Activated T-helper 1 cell treated with anti-CD3 and anti-CD28 coated beads, Interleukin-12 subunit alpha, Interleukin-12 subunit beta, Interleukin-2, Interleukin-4 antibody, amounts not matched to agents 30 ng/mL and 10 ng/mL and 1 ng/mL, durations not matched to agents 14 hours and 24 hours and 36 hours (primary cell): Measurements from ENCODE around the gene TCEANC2. TPM values are rescaled to one million over a fixed set of nuclear protein-coding genes. Genes with fewer than 3 reads are reported as not detected.

Experiments
- DNase-seq: peaks from one replicate; pipeline ENCODE4 v3.0.0; 2021; ENCODE audit warnings: low spot score
- H3K27ac Mint-ChIP-seq: one replicate; pipeline ENCODE4 v1.8.0; 2021; ENCODE audit warnings: mild to moderate bottlenecking, mixed read lengths
- H3K27me3 Mint-ChIP-seq: one replicate; pipeline ENCODE4 v1.8.0; 2022; ENCODE audit warnings: mild to moderate bottlenecking, moderate library complexity, mixed read lengths; ENCODE audit not compliant: insufficient read depth
- H3K36me3 Mint-ChIP-seq: one replicate; pipeline ENCODE4 v1.8.0; 2021; ENCODE audit warnings: low read depth, mixed read lengths
- H3K4me1 Mint-ChIP-seq: one replicate; pipeline ENCODE4 v1.8.0; 2021; ENCODE audit warnings: low read depth, mixed read lengths
- H3K4me3 Mint-ChIP-seq: one replicate; pipeline ENCODE4 v1.8.0; 2021; ENCODE audit warnings: mild to moderate bottlenecking, moderate library complexity, mixed read lengths
- H3K9me3 Mint-ChIP-seq: one replicate; pipeline ENCODE4 v1.8.0; 2021; ENCODE audit warnings: mixed read lengths
- intact Hi-C: fragments of 100-400 bp; cut with micrococcal nuclease; formaldehyde crosslinking; loops from one replicate; pipeline ENCODE4 v1.15.1; 2024
- total RNA-seq: library from RNA; stranded (reverse); gene quantifications from 2 replicates; pipeline ENCODE4 v1.2.3, GENCODE V29; 2022

TCEANC2 gene
- total RNA-seq, 1 donor from 2014 or later, result 12.0 TPM

- no peak overlapping the region for H3K27ac Mint-ChIP-seq
- H3K9me3 Mint-ChIP-seq, result no peaks in the 10 kb centered on the region
- no peaks in the 10 kb centered on the region for H3K36me3 Mint-ChIP-seq
- H3K27me3 Mint-ChIP-seq, result peaks cover 16% of the 10 kb centered on the region
- DNase-seq, result no peak
- H3K4me3 Mint-ChIP-seq, result no peak overlapping the region
- intact Hi-C loops, result no loop called here
- no peaks in the 10 kb centered on the region for H3K4me1 Mint-ChIP-seq
These were observed 72.1 kb downstream of the TCEANC2 start for GRCh38 chr1:54125386-54126070.

GRCh38 chr1:54126271-54126815 lies 72.9 kb downstream of the TCEANC2 start:
- H3K4me3 Mint-ChIP-seq, result no peak overlapping the region
- DNase-seq, result no peak
- H3K4me1 Mint-ChIP-seq, result no peaks in the 10 kb centered on the region
- intact Hi-C loops, result no loop called here
- H3K27me3 Mint-ChIP-seq, result peaks cover 19% of the 10 kb centered on the region
- no peaks in the 10 kb centered on the region for H3K36me3 Mint-ChIP-seq
- no peak overlapping the region for H3K27ac Mint-ChIP-seq
- no peaks in the 10 kb centered on the region for H3K9me3 Mint-ChIP-seq

GRCh38 chr1:54127594-54128300 lies 74.3 kb downstream of the TCEANC2 start:
- H3K4me3 Mint-ChIP-seq, result no peak overlapping the region
- intact Hi-C loops, result no loop called here
- no peaks in the 10 kb centered on the region for H3K36me3 Mint-ChIP-seq
- H3K4me1 Mint-ChIP-seq, result no peaks in the 10 kb centered on the region
- DNase-seq, result no peak
- no peaks in the 10 kb centered on the region for H3K9me3 Mint-ChIP-seq
- no peak overlapping the region for H3K27ac Mint-ChIP-seq
- peaks cover 14% of the 10 kb centered on the region for H3K27me3 Mint-ChIP-seq

- Mint-ChIP-seq H3K27ac (no peak overlapping the region), H3K36me3 (no peaks in the 10 kb centered on the region), H3K27me3 (peaks cover 13% of the 10 kb centered on the region), H3K4me3 (no peak overlapping the region), H3K9me3 (no peaks in the 10 kb centered on the region), H3K4me1 (no peaks in the 10 kb centered on the region)
- intact Hi-C loops, result no loop called here
- no peak for DNase-seq
These were observed 76.5 kb downstream of the TCEANC2 start for GRCh38 chr1:54129858-54130257.

GRCh38 chr1:54131419-54131818 lies 78.0 kb downstream of the TCEANC2 start:
- H3K4me3 Mint-ChIP-seq, result no peak overlapping the region
- intact Hi-C loops, result no loop called here

GRCh38 chr1:54132495-54132894 lies 79.1 kb downstream of the TCEANC2 start:
- no peaks in the 10 kb centered on the region for H3K4me1 Mint-ChIP-seq
- H3K27me3 Mint-ChIP-seq, result peaks cover 13% of the 10 kb centered on the region
- H3K27ac Mint-ChIP-seq, result no peak overlapping the region
- H3K4me3 Mint-ChIP-seq, result no peak overlapping the region
- no peaks in the 10 kb centered on the region for H3K9me3 Mint-ChIP-seq
- intact Hi-C loops, result no loop called here
- no peak for DNase-seq
- H3K36me3 Mint-ChIP-seq, result no peaks in the 10 kb centered on the region

More at GRCh38 chr1:54131419-54131818, 78.0 kb downstream of the TCEANC2 start:
- no peaks in the 10 kb centered on the region for H3K4me1 Mint-ChIP-seq
- no peak overlapping the region for H3K27ac Mint-ChIP-seq
- H3K36me3 Mint-ChIP-seq, result no peaks in the 10 kb centered on the region
- DNase-seq, result no peak
- H3K9me3 Mint-ChIP-seq, result no peaks in the 10 kb centered on the region
- peaks cover 13% of the 10 kb centered on the region for H3K27me3 Mint-ChIP-seq

GRCh38 chr1:54134295-54134694 lies 80.9 kb downstream of the TCEANC2 start:
- Mint-ChIP-seq H3K4me3 (no peak overlapping the region), H3K27me3 (peaks cover 10% of the 10 kb centered on the region), H3K4me1 (no peaks in the 10 kb centered on the region), H3K27ac (no peak overlapping the region), H3K9me3 (no peaks in the 10 kb centered on the region), H3K36me3 (no peaks in the 10 kb centered on the region)
- intact Hi-C loops, result no loop called here
- no peak for DNase-seq

GRCh38 chr1:54135436-54136120 lies 82.2 kb downstream of the TCEANC2 start:
- Mint-ChIP-seq H3K9me3 (no peaks in the 10 kb centered on the region), H3K27ac (no peak overlapping the region), H3K4me3 (no peak overlapping the region), H3K36me3 (no peaks in the 10 kb centered on the region), H3K27me3 (peaks cover 8% of the 10 kb centered on the region), H3K4me1 (no peaks in the 10 kb centered on the region)
- no peak for DNase-seq
- intact Hi-C loops, result no loop called here

- no peak for DNase-seq
- Mint-ChIP-seq H3K27ac (no peak overlapping the region), H3K36me3 (no peaks in the 10 kb centered on the region)
These were observed 83.0 kb downstream of the TCEANC2 start for GRCh38 chr1:54136269-54136896.

GRCh38 chr1:54136963-54137533 lies 83.6 kb downstream of the TCEANC2 start:
- no peaks in the 10 kb centered on the region for H3K9me3 Mint-ChIP-seq
- no peaks in the 10 kb centered on the region for H3K27me3 Mint-ChIP-seq
- no peak for DNase-seq
- intact Hi-C loops, result no loop called here
- no peaks in the 10 kb centered on the region for H3K4me1 Mint-ChIP-seq
- no peak overlapping the region for H3K4me3 Mint-ChIP-seq
- no peaks in the 10 kb centered on the region for H3K36me3 Mint-ChIP-seq
- H3K27ac Mint-ChIP-seq, result no peak overlapping the region

More at GRCh38 chr1:54136269-54136896, 83.0 kb downstream of the TCEANC2 start:
- Mint-ChIP-seq H3K9me3 (no peaks in the 10 kb centered on the region), H3K4me3 (no peak overlapping the region), H3K4me1 (no peaks in the 10 kb centered on the region), H3K27me3 (peaks cover 4% of the 10 kb centered on the region)
- intact Hi-C loops, result no loop called here

- Mint-ChIP-seq H3K27ac (no peak overlapping the region), H3K9me3 (no peaks in the 10 kb centered on the region), H3K36me3 (no peaks in the 10 kb centered on the region), H3K4me1 (no peaks in the 10 kb centered on the region), H3K27me3 (no peaks in the 10 kb centered on the region), H3K4me3 (no peak overlapping the region)
- no peak for DNase-seq
- intact Hi-C loops, result no loop called here
These were observed 84.2 kb downstream of the TCEANC2 start for GRCh38 chr1:54137534-54138061.

GRCh38 chr1:54138994-54139393 lies 85.6 kb downstream of the TCEANC2 start:
- Mint-ChIP-seq H3K36me3 (no peaks in the 10 kb centered on the region), H3K4me1 (no peaks in the 10 kb centered on the region), H3K27ac (no peak overlapping the region), H3K4me3 (no peak overlapping the region), H3K9me3 (no peaks in the 10 kb centered on the region), H3K27me3 (no peaks in the 10 kb centered on the region)
- no peak for DNase-seq
- intact Hi-C loops, result no loop called here
